GM18519 (cell line): ENCODE results near the gene POLR3B.

Experiments
- ATAC-seq: cut with Tn5 transposase; IDR thresholded peaks from one replicate; pipeline ENCODE4 v1.9.1; 2021; ENCODE audit warnings: mild to moderate bottlenecking, moderate library complexity; ENCODE audit not compliant: unreplicated experiment, low FRiP score

The POLR3B gene

DNA sequence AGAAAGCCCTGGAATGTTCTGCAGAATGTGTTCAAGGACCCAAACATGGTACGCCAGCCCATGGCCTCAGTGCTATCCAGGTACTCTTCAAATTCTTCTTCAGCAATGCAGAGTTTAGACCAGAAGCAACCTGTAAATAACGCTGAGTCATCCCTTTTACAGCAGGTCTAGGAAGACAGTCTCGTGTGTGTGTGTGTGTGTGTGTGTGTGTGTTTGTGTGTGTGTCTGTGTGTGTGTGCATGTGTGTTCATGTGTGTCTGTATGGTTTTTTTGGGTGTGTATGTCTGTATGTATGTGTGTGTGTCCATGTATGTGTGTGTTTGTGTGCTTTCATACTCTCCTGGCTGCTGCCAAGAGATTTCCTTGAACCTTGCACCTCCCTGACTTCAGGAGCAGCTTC, 165.2 kb downstream of the POLR3B start:
- no peak for ATAC-seq

- no peak for ATAC-seq
These were observed 169.8 kb downstream of the POLR3B start for GRCh38 chr12:106527356-106527755.

DNA sequence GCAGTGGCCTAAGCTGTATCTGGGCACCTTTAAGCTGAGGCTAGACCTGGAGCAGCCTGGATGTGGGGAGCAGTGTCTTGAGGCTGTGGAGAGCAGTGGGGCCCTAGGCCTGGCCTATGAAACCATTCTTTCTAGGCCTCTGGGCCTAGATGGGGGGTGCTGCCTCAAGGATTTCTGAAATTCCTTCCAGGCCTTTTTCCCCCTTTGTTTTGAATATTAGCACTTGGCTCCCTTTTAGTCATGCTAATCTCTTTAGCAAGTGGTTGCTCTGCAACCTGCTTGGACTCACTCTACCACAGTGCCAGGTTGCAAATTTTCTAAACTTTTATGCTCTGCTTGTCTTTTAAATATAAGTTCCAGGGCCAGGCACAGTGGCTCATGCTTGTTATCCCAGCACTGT, 183.7 kb downstream of the POLR3B start:
- no peak for ATAC-seq

DNA sequence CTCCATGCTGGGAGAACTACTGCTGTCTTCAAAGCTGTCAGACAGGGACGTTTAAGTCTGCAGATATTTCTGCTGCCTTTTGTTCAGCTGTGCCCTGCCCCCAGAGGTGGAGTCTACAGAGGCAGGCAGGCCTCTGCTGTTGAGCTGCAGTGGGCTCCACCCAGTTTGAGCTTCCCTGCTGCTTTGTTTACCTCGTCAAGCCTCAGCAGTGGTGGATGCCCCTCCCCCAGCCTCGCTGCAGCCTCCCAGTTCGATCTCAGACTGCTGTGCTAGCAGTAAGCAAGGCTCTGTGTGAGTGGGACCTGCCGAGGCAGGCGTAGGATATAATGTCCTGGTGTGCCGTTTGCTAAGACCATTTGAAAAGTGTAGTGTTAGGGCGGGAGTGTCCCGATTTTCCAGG, 193.9 kb downstream of the POLR3B start:
- no peak for ATAC-seq

GRCh38 chr12:106552228-106552627, 194.7 kb downstream of the POLR3B start:
- ATAC-seq, result no peak
